Lung (tissue), 12 donors: ENCODE results near the gene IFNL3. TPM values are rescaled to one million over a fixed set of nuclear protein-coding genes. Genes with fewer than 3 reads are reported as not detected.
"Not testable (repeated sequence)": the region's sequence is repeated elsewhere in the genome, so short reads cannot be mapped to it uniquely, and the experiment has no call there.

Source experiments
- ATAC-seq: fragments of 200-7000 bp; cut with Tn5 transposase; one replicate; pipeline ENCODE4 v1.9.1; 2020; ENCODE audit warnings: moderate number of reproducible peaks; ENCODE audit not compliant: insufficient read depth, low FRiP score
- DNase-seq, 3 donors: peaks; one replicate each; pipeline ENCODE4 v3.0.0-alpha.2; 2013 to 2017
- H3K27ac ChIP-seq, 2 donors: one replicate each; pipeline ENCODE4 v1.5.1; 2013; ENCODE audit warnings: mild to moderate bottlenecking in 2 of 2, moderate library complexity in 2 of 2, control low read depth in 1 of 2, inconsistent platforms in 1 of 2, low read depth in 1 of 2, low read length in 1 of 2
- H3K27me3 ChIP-seq, 3 donors: one replicate each; pipeline ENCODE4 v1.5.1; 2013; ENCODE audit warnings: low read length in 2 of 3; ENCODE audit not compliant: control insufficient read depth in 3 of 3, insufficient read depth in 3 of 3
- H3K36me3 ChIP-seq, 4 donors: one replicate each; pipeline ENCODE4 v1.5.1; 2013; ENCODE audit warnings: low read length in 4 of 4, mild to moderate bottlenecking in 1 of 4, moderate library complexity in 1 of 4; ENCODE audit not compliant: control insufficient read depth in 4 of 4, insufficient read depth in 4 of 4
- H3K4me1 ChIP-seq, 5 donors: one replicate each; pipeline ENCODE4 v1.5.1; 2013; ENCODE audit warnings: low read length in 5 of 5, mild to moderate bottlenecking in 2 of 5, moderate library complexity in 1 of 5; ENCODE audit not compliant: control insufficient read depth in 5 of 5, insufficient read depth in 5 of 5
- H3K4me3 ChIP-seq: one replicate; pipeline ENCODE4 v1.5.1; 2013; ENCODE audit warnings: mild to moderate bottlenecking, control low read depth, moderate library complexity
- H3K9ac ChIP-seq, 2 donors: one replicate each; pipeline ENCODE4 v1.5.1; 2013; ENCODE audit warnings: low read length in 2 of 2, control low read depth in 1 of 2; ENCODE audit not compliant: insufficient read depth in 1 of 2
- H3K9me3 ChIP-seq, 4 donors: one replicate each; pipeline ENCODE4 v1.5.1; 2013; ENCODE audit warnings: low read length in 3 of 4, mild to moderate bottlenecking in 1 of 4, moderate library complexity in 1 of 4; ENCODE audit not compliant: control insufficient read depth in 4 of 4, insufficient read depth in 3 of 4
- CTCF ChIP-seq: IDR thresholded peaks from 2 replicates; pipeline ENCODE4 v1.5.1; 2012; ENCODE audit warnings: mild to moderate bottlenecking; ENCODE audit errors: control extremely low read depth, extremely low read depth
- WGBS, 2 donors: extraction: QIAGEN DNeasy Blood & Tissue Kit; methylation state at CpG; one replicate each; pipeline ENCODE4 v1.1.7; 2013; 5-methylcytosine and 5-hydroxymethylcytosine counted together
- polyA plus RNA-seq, 2 donors: library from polyadenylated mRNA; stranded (reverse); fragments of 200-250 nt; gene quantifications; one replicate each; pipeline ENCODE4 v1.2.1, GENCODE V29; 2013
- total RNA-seq, 2 donors: library from RNA; depleted of rRNA in 1 of 2; stranded (reverse); fragments of >200 nt in 1 of 2; gene quantifications; one replicate each; pipeline ENCODE4 v1.2.1, GENCODE V29; 2014 to 2021
- donor health status: control.
- donor health status: control.
- donor health status: Bipolar disorder and iron deficiency.
- donor health status: healthy.
- donor health status: DM: yes; HTN: yes; CAD: no.

The IFNL3 gene
- total and polyA plus RNA-seq, 4 donors = not detected

- H3K27me3 ChIP-seq = peaks cover 0 to 6% (median 3%) of the 10 kb centered on the region in 3 donors
- ATAC-seq = no peak
- H3K27ac ChIP-seq = no peak overlapping the region
- H3K9ac ChIP-seq = no peak overlapping the region
- peaks cover 0 to 4% (median 0%) of the 10 kb centered on the region in 4 donors for H3K9me3 ChIP-seq
- no peak for TF ChIP-seq CTCF
- WGBS, 2 donors = 68 to 82% methylated on average over 9 of the region's 9 CpGs
- no peak overlapping the region for H3K4me3 ChIP-seq
- no peak for DNase-seq
- peaks cover 0 to 3% (median 0%) of the 10 kb centered on the region in 5 donors for H3K4me1 ChIP-seq
- H3K36me3 ChIP-seq = no peaks in the 10 kb centered on the region
Observed at GRCh38 chr19:39270036-39270871, 25.4 kb upstream of the IFNL3 start.

- H3K27me3 ChIP-seq = peaks cover 0 to 12% (median 6%) of the 10 kb centered on the region in 3 donors
- 69 to 79% methylated on average over 8 to 10 of the region's 10 CpGs for WGBS, 2 donors
- DNase-seq = not testable (repeated sequence)
Observed at GRCh38 chr19:39269369-39269768, 24.6 kb upstream of the IFNL3 start.

GRCh38 chr19:39268531-39269223 lies 23.9 kb upstream of the IFNL3 start:
- not testable (repeated sequence) for H3K9ac ChIP-seq, DNase-seq, H3K36me3 ChIP-seq, ATAC-seq, H3K27ac ChIP-seq, H3K4me3 ChIP-seq
- Histone ChIP-seq H3K27me3 (peaks cover 0 to 19% (median 13%) of the 10 kb centered on the region in 3 donors), H3K9me3 (peaks cover 0 to 10% (median 0%) of the 10 kb centered on the region in 4 donors), H3K4me1 (peaks cover 0 to 13% (median 0%) of the 10 kb centered on the region in 5 donors)
- 74 to 86% methylated on average over 9 to 10 of the region's 10 CpGs for WGBS, 2 donors

More at GRCh38 chr19:39269369-39269768, 24.6 kb upstream of the IFNL3 start:
- peaks cover 0 to 12% (median 0%) of the 10 kb centered on the region in 5 donors for H3K4me1 ChIP-seq
- ATAC-seq, H3K27ac ChIP-seq, H3K36me3 ChIP-seq, H3K9ac ChIP-seq, H3K4me3 ChIP-seq, H3K9me3 ChIP-seq: not testable (repeated sequence)

GRCh38 chr19:39268085-39268484 lies 23.3 kb upstream of the IFNL3 start, which contains the start of gene IFNL2:
IFNL2 (plus strand) TSS chr19:39268396; CDS start chr19:39268569, 173 bp downstream.
- WGBS, 2 donors = no CpG with 5 or more reads among the region's 1 CpG
- Histone ChIP-seq H3K27me3 (peaks cover 0 to 25% (median 19%) of the 10 kb centered on the region in 3 donors), H3K4me1 (peaks cover 0 to 13% (median 0%) of the 10 kb centered on the region in 5 donors), H3K9me3 (peaks cover 0 to 10% (median 0%) of the 10 kb centered on the region in 4 donors)
- H3K27ac ChIP-seq, H3K9ac ChIP-seq, ATAC-seq, H3K36me3 ChIP-seq, DNase-seq, H3K4me3 ChIP-seq: not testable (repeated sequence)
